ENCODE measurements around the gene AGAP1.

DNA sequence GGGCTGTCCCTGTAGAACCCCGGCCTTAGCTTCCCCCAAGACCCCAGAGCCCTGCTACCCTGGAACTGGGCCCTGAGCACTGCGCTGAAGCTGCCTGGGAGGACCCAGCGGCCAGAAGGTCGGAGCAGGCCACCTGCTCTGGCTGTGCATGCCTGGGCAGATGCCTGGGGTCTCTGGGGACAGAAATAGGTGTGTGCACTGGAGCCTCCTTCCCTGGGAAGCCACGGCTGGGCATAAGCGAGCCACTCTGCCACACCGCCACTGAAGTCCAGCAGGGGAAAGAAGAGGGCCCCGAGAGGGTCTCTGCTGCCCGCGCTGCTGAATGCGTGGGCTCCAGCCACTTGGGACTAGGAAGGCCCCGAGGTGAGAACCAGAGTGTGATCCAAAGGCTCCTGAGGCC lies 667.7 kb downstream of the AGAP1 start:
- TF ChIP-seq, protein P1, sequence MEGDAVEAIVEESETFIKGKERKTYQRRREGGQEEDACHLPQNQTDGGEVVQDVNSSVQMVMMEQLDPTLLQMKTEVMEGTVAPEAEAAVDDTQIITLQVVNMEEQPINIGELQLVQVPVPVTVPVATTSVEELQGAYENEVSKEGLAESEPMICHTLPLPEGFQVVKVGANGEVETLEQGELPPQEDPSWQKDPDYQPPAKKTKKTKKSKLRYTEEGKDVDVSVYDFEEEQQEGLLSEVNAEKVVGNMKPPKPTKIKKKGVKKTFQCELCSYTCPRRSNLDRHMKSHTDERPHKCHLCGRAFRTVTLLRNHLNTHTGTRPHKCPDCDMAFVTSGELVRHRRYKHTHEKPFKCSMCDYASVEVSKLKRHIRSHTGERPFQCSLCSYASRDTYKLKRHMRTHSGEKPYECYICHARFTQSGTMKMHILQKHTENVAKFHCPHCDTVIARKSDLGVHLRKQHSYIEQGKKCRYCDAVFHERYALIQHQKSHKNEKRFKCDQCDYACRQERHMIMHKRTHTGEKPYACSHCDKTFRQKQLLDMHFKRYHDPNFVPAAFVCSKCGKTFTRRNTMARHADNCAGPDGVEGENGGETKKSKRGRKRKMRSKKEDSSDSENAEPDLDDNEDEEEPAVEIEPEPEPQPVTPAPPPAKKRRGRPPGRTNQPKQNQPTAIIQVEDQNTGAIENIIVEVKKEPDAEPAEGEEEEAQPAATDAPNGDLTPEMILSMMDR (IDR thresholded peaks at IDR 0.05), result no peak
- TF ChIP-seq POLR2A (IDR thresholded peaks at IDR 0.05), result no peak

All from thyroid gland (tissue), 4 donors.